Measurements from ENCODE around the gene CARD11. TPM values are rescaled to one million over a fixed set of nuclear protein-coding genes. Genes with fewer than 3 reads are reported as not detected.

The CARD11 gene
- total RNA-seq, 1 experiment from 2014 or later, result 0.57 TPM

GRCh38 chr7:2896131-2896530 is 147.5 kb downstream of the CARD11 start:
- TF ChIP-seq CEBPB (IDR thresholded peaks at IDR 0.05; ENCODE audit: low read depth) (no peak), CBX3 (IDR thresholded peaks at IDR 0.05; ENCODE audit: low read depth) (no peak), JUND (IDR thresholded peaks at IDR 0.05) (no peak), ZBTB33 (IDR thresholded peaks at IDR 0.05; ENCODE audit: extremely low read depth, insufficient replicate concordance, low read length) (no peak), ZNF274 (IDR thresholded peaks at IDR 0.05; ENCODE audit: low read depth, low read length) (no peak), RAD21 (IDR thresholded peaks at IDR 0.05; ENCODE audit: low read depth) (no peak), SIN3A (IDR thresholded peaks at IDR 0.05; ENCODE audit: low read depth) (no peak), ATF3 (IDR thresholded peaks at IDR 0.05) (no peak), POLR2AphosphoS5 (IDR thresholded peaks at IDR 0.05; ENCODE audit: low read depth, low read length) (no peak)
- no peaks in the 10 kb centered on the region for H4K20me1 ChIP-seq (ENCODE audit: insufficient read depth)
- H3K9me2 ChIP-seq (ENCODE audit: insufficient read depth), result no peaks in the 10 kb centered on the region
- ChIA-PET RAD21 (ENCODE audit: low non-redundant PET in 1 of 2, low total read pairs in 2 of 2, uncharacterized antibody in 2 of 2, unreplicated experiment in 2 of 2) (no interaction called here), CTCF (no interaction called here), POLR2A (no interaction called here)
- no peaks in the 10 kb centered on the region for H3K79me2 ChIP-seq (ENCODE audit: insufficient read depth, low read length)
- H3K4me1 ChIP-seq (ENCODE audit: control insufficient read depth in 1 of 2, insufficient read depth in 2 of 2, low read length in 2 of 2), result no peaks in the 10 kb centered on the region
- H2AFZ ChIP-seq (ENCODE audit: low read depth, low read length, poor library complexity, severe bottlenecking), result no peak overlapping the region
- intact Hi-C loops (cut with micrococcal nuclease), result no loop called here
- ATAC-seq (no peak), DNase-seq (ENCODE audit: low read depth, low spot score) (no peak)
- H3K36me3 ChIP-seq (ENCODE audit: control insufficient read depth in 1 of 2, insufficient read depth in 2 of 2, low read length in 2 of 2), result no peaks in the 10 kb centered on the region
- no peak overlapping the region for H3K9ac ChIP-seq (ENCODE audit: low read length)
- BruUV-seq (replicated peaks), result no TSS peak
- no peak overlapping the region for H3K4me2 ChIP-seq (ENCODE audit: low read length)
- no peak overlapping the region for H3K4me3 ChIP-seq (replicated peaks in 1 of 2; ENCODE audit: low read depth in 1 of 2, low read length in 2 of 2)
- no peak overlapping the region for H3K27ac ChIP-seq (ENCODE audit: low read depth, low read length)
- no peaks in the 10 kb centered on the region for H3K9me3 ChIP-seq (ENCODE audit: control insufficient read depth in 1 of 2, insufficient read depth in 1 of 2, low read depth in 1 of 2, low read length in 2 of 2)
- H3K27me3 ChIP-seq (ENCODE audit: insufficient read depth, low read length), result no peaks in the 10 kb centered on the region
